NT2/D1 (cell line): Measurements from ENCODE around the gene ADNP2.
A peak's percentile ranks its signal among the peaks of the same experiment; 100 is the strongest.

Experiments
- DNase-seq: peaks from one replicate; pipeline ENCODE4 v3.0.0-alpha.2; 2011; ENCODE audit warnings: low read depth, low spot score
- H3K27me3 ChIP-seq: 2 replicates; pipeline ENCODE4 v1.6.0; 2011; ENCODE audit warnings: mild to moderate bottlenecking; ENCODE audit not compliant: insufficient read length, insufficient read depth
- H3K36me3 ChIP-seq: 2 replicates; pipeline ENCODE4 v1.6.1; 2011; ENCODE audit warnings: mild to moderate bottlenecking, low read length, mixed read lengths; ENCODE audit not compliant: insufficient read depth, insufficient read length
- H3K4me1 ChIP-seq: 2 replicates; pipeline ENCODE4 v1.5.1; 2011; ENCODE audit not compliant: insufficient read depth, insufficient read length
- H3K4me3 ChIP-seq: 2 replicates; pipeline ENCODE4 v1.5.1; 2011; ENCODE audit warnings: low read depth; ENCODE audit not compliant: insufficient read length
- H3K9ac ChIP-seq: 2 replicates; pipeline ENCODE4 v1.6.0; 2011; ENCODE audit warnings: low read depth; ENCODE audit not compliant: insufficient read length
- H3K9me3 ChIP-seq: 2 replicates; pipeline ENCODE4 v1.5.1; 2011; ENCODE audit warnings: mild to moderate bottlenecking, low read length; ENCODE audit not compliant: insufficient read depth
- SUZ12 ChIP-seq: IDR thresholded peaks from 2 replicates; pipeline ENCODE4 v1.6.1; 2011; ENCODE audit not compliant: insufficient read length, insufficient read depth; ENCODE audit errors: extremely low read depth
- YY1 ChIP-seq: IDR thresholded peaks from 2 replicates; pipeline ENCODE4 v1.6.1; 2011; ENCODE audit not compliant: insufficient read length, insufficient read depth
- ZNF274 ChIP-seq: IDR thresholded peaks from 2 replicates; pipeline ENCODE4 v1.6.1; 2011; ENCODE audit warnings: mild to moderate bottlenecking, low read depth, low read length

ADNP2 gene

DNA sequence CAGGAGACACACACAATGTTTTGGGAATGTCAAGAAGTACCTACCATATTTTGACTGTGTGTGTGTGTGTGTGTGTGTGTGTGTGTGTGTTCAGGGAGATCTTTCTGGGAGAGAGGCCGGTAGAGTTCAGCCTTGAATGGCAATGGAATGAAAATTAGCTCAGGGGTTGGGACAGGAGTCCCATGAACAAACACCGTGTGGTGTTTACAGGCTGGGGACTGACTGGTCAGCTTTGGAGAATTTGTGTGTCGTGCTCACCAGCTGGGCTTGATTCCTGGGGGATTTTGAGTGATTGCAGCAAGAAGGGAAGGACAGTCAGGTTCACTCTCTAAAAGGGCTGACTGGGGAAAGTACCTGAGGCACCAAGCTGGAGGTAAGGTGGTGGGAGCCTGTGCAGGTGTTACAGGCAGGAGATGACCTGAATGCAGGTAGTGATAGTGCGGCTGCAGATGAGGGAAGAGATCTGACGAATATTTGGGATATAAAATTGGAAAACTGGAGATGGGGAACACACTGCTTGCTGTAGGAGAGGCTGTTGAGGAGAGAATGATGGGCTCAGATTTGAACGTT, 2.5 kb upstream of the ADNP2 start:
- no peak for TF ChIP-seq SUZ12
- no peak for TF ChIP-seq YY1
- no peak for TF ChIP-seq ZNF274
- peaks cover 13% of the 10 kb centered on the region for H3K36me3 ChIP-seq
- H3K9me3 ChIP-seq, result peaks cover 7% of the 10 kb centered on the region; the same call in 1 of the 2 replicates
- H3K4me1 ChIP-seq, result peaks cover 12% of the 10 kb centered on the region
- no peak overlapping the region for H3K4me3 ChIP-seq
- DNase-seq, result no peak
- H3K9ac ChIP-seq, result no peak overlapping the region
- no peaks in the 10 kb centered on the region for H3K27me3 ChIP-seq

- peaks cover 15% of the 10 kb centered on the region for H3K36me3 ChIP-seq
- H3K4me3 ChIP-seq, result no peak overlapping the region
- H3K4me1 ChIP-seq, result peaks cover 12% of the 10 kb centered on the region
- TF ChIP-seq YY1, result no peak
- no peak for TF ChIP-seq ZNF274
- peaks cover 5% of the 10 kb centered on the region; the same call in 1 of the 2 replicates for H3K9me3 ChIP-seq
- no peak overlapping the region for H3K9ac ChIP-seq
- DNase-seq, result no peak
- no peaks in the 10 kb centered on the region for H3K27me3 ChIP-seq
Measured at GRCh38 chr18:80107426-80107825, 1.6 kb upstream of the ADNP2 start.

GRCh38 chr18:80108121-80108536, 933 bp upstream of the ADNP2 start:
- peaks cover 15% of the 10 kb centered on the region for H3K36me3 ChIP-seq
- H3K27me3 ChIP-seq, result no peaks in the 10 kb centered on the region
- H3K9me3 ChIP-seq, result peaks cover 5% of the 10 kb centered on the region; the same call in 1 of the 2 replicates
- no peak for DNase-seq
- no peak for TF ChIP-seq ZNF274
- no peak for TF ChIP-seq SUZ12
- no peak for TF ChIP-seq YY1
- no peak overlapping the region for H3K9ac ChIP-seq
- H3K4me1 ChIP-seq, result peaks cover 12% of the 10 kb centered on the region
- no peak overlapping the region for H3K4me3 ChIP-seq

GRCh38 chr18:80109676-80110078, 615 bp downstream of the ADNP2 start:
- Histone ChIP-seq H3K36me3 (peaks cover 17% of the 10 kb centered on the region), H3K9me3 (peaks cover 5% of the 10 kb centered on the region; the same call in 1 of the 2 replicates), H3K4me1 (peaks cover 8% of the 10 kb centered on the region), H3K27me3 (no peaks in the 10 kb centered on the region), H3K4me3 (peak overlapping the region; percentile 70), H3K9ac (peak overlapping the region; percentile 38)
- no peak for DNase-seq
- TF ChIP-seq YY1 (no peak), SUZ12 (no peak), ZNF274 (no peak)

DNA sequence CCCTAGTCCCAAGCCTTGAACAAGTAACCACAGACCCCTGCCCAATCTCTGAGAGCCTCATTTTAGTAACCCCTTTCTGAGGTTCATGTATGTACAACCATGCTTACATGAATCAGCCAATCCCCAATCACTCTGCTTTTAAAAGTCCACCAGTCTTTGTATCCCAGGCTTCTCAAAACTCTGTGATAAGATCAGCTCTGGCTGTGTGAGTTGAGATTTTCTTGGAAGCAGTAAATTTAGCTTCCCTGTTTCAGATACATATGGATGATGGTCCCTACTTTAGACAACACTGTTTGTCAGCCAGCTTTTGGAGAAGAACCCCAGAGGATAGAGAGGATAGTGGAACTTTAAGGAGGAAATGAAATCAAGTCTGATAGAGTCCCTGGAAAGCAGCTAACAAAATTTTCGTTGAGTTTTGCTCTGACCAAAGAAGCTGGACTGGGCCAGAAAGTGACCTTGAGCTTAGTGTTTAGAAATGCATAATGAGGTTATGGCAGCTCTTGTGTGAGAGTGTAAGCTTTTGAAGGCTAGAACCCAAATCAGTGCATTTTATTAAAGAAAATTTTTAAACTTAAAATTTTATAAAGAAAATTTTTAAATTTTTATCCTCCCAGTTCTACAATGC, 3.7 kb downstream of the ADNP2 start:
- Histone ChIP-seq H3K27me3 (no peaks in the 10 kb centered on the region), H3K9me3 (peaks cover 5% of the 10 kb centered on the region; the same call in 1 of the 2 replicates), H3K9ac (no peak overlapping the region), H3K36me3 (peaks cover 24% of the 10 kb centered on the region), H3K4me1 (peaks cover 4% of the 10 kb centered on the region), H3K4me3 (no peak overlapping the region)
- no peak for DNase-seq
- TF ChIP-seq ZNF274 (no peak), YY1 (no peak), SUZ12 (no peak)

DNA sequence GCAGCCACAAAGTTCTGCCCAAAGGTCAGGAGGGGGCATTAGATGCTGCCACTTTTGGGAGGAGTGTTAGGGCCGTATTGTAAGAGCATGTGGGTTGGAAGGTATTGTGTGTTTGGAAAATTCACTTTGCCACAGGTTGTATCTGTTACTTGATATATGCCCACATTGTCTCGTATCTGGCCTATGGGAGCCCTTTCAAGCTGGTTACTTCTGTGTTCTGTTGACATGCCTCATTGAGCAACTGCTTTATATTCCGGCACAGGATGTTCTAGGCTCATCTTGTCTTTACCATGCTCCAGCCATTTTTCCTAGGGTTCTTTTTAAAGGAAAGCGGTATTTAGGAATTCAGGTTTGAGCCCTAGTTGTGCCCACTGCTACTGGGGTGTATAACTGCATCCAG, 6.0 kb downstream of the ADNP2 start:
- H3K9ac ChIP-seq, result no peak overlapping the region
- H3K9me3 ChIP-seq, result no peaks in the 10 kb centered on the region
- peaks cover 4% of the 10 kb centered on the region for H3K4me1 ChIP-seq
- no peak for DNase-seq
- H3K36me3 ChIP-seq, result peaks cover 42% of the 10 kb centered on the region
- H3K4me3 ChIP-seq, result no peak overlapping the region
- TF ChIP-seq YY1 (no peak), SUZ12 (no peak), ZNF274 (no peak)
- H3K27me3 ChIP-seq, result no peaks in the 10 kb centered on the region

DNA sequence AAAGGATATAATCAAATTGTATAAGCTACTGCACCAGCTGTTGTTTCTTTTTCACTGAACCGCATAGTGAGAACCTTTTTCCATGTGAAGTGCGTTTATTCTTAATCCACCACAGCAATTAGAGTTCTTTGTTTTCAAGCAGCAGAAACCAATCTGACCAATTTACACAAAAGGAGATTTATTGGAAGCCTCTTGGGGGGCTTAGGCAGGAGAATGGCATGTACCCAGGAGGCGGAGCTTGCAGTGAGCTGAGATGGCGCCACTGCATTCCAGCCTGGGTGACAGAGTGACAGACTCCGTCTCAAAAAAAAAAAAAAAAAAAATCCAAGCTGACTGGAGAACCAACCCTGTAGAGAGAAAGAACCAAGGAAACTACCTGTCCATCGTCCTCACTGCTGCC, 10.0 kb downstream of the ADNP2 start:
- H3K36me3 ChIP-seq, result peaks cover 43% of the 10 kb centered on the region

More for the DNA sequence above, 10.0 kb downstream of the ADNP2 start:
- TF ChIP-seq YY1, result no peak
- no peak for TF ChIP-seq ZNF274
- DNase-seq, result no peak
- Histone ChIP-seq H3K27me3 (no peaks in the 10 kb centered on the region), H3K9ac (no peak overlapping the region), H3K9me3 (no peaks in the 10 kb centered on the region), H3K4me1 (peaks cover 4% of the 10 kb centered on the region), H3K4me3 (no peak overlapping the region)
